Endodermal cell (in vitro differentiated cells): ENCODE measurements around the gene TSPAN11. TPM values are rescaled to one million over a fixed set of nuclear protein-coding genes. Genes with fewer than 3 reads are reported as not detected.
A peak's percentile ranks its signal among the peaks of the same experiment; 100 is the strongest.

Source experiments
- DNase-seq: peaks from one replicate; pipeline ENCODE4 v3.0.0-alpha.2; 2017
- H3K27ac ChIP-seq: 2 replicates; pipeline ENCODE4 v1.5.1; 2013; ENCODE audit warnings: mild to moderate bottlenecking, low read depth, low read length, moderate library complexity
- H3K27me3 ChIP-seq: 2 replicates; pipeline ENCODE4 v1.6.1; 2013; ENCODE audit warnings: mild to moderate bottlenecking, low read length, moderate library complexity; ENCODE audit not compliant: insufficient read depth, control insufficient read depth, poor library complexity, severe bottlenecking
- H3K36me3 ChIP-seq: 2 replicates; pipeline ENCODE4 v1.7.0; 2013; ENCODE audit warnings: mild to moderate bottlenecking, low read length, moderate library complexity; ENCODE audit not compliant: control insufficient read depth, insufficient read depth
- H3K4me1 ChIP-seq: one replicate; pipeline ENCODE4 v1.7.0; 2013; ENCODE audit warnings: low read length; ENCODE audit not compliant: control insufficient read depth, insufficient read depth
- H3K4me3 ChIP-seq: 2 replicates; pipeline ENCODE4 v1.5.1; 2013; ENCODE audit warnings: mild to moderate bottlenecking, low read length, moderate library complexity
- H3K9ac ChIP-seq: 2 replicates; pipeline ENCODE4 v1.6.1; 2013; ENCODE audit warnings: mild to moderate bottlenecking, low read length, moderate library complexity; ENCODE audit not compliant: poor library complexity, severe bottlenecking; ENCODE audit errors: extremely low read depth
- H3K9me3 ChIP-seq: 2 replicates; pipeline ENCODE4 v1.6.1; 2013; ENCODE audit warnings: mild to moderate bottlenecking, low read length, moderate library complexity; ENCODE audit not compliant: control insufficient read depth
- H3K27ac Mint-ChIP-seq: 2 replicates; pipeline ENCODE4 v1.8.0; 2020; ENCODE audit warnings: mixed read lengths
- H3K27me3 Mint-ChIP-seq: 2 replicates; pipeline ENCODE4 v1.8.0; 2021; ENCODE audit warnings: mild to moderate bottlenecking, mixed read lengths; ENCODE audit not compliant: insufficient read depth
- H3K36me3 Mint-ChIP-seq: 2 replicates; pipeline ENCODE4 v1.8.0; 2020; ENCODE audit warnings: low read depth, mixed read lengths
- H3K4me1 Mint-ChIP-seq: 2 replicates; pipeline ENCODE4 v1.8.0; 2020; ENCODE audit warnings: mixed read lengths
- H3K4me3 Mint-ChIP-seq: 2 replicates; pipeline ENCODE4 v1.8.0; 2020; ENCODE audit warnings: mild to moderate bottlenecking, moderate library complexity, mixed read lengths
- H3K9me3 Mint-ChIP-seq: 2 replicates; pipeline ENCODE4 v1.8.0; 2020; ENCODE audit warnings: mild to moderate bottlenecking, mixed read lengths
- CTCF ChIP-seq: fragments of 200-600 bp; sonication (generic); conservative IDR thresholded peaks from 2 replicates; pipeline ENCODE4 v1.5.0; 2021; ENCODE audit warnings: antibody characterized with exemption, mild to moderate bottlenecking
- WGBS, 2 experiments: methylation state at CpG; one replicate each; pipeline versions ENCODE4 v1.1.5 to v1.1.7; 2013; ENCODE audit warnings: missing lambda C conversion rate in 2 of 2, mixed read lengths in 1 of 2; ENCODE audit not compliant: insufficient coverage in 1 of 2, insufficient read length in 1 of 2; 5-methylcytosine and 5-hydroxymethylcytosine counted together
- total RNA-seq, 2 donors: library from RNA; stranded (reverse); fragmentation: NEBNext Ultra II Directional in 1 of 2; extraction: Animal tissue kit (Norgen Biotek cat#: 25700) in 1 of 2; gene quantifications; 2 replicates in 1 of 2; 3 replicates in 1 of 2; pipeline ENCODE4 v1.2.1, GENCODE V29; 2021

The TSPAN11 gene
- total RNA-seq, 2 donors from 2014 or later: 0.20 to 3.6 TPM

- H3K36me3 ChIP-seq: no peaks in the 10 kb centered on the region
- WGBS, 2 experiments: 0 to 72% methylated on average over 1 to 4 of the region's 4 CpGs
- no peaks in the 10 kb centered on the region for H3K9me3 ChIP-seq
- Mint-ChIP-seq H3K9me3 (peaks cover 9% of the 10 kb centered on the region), H3K27ac (no peak overlapping the region), H3K36me3 (no peaks in the 10 kb centered on the region), H3K4me3 (no peak overlapping the region), H3K27me3 (no peaks in the 10 kb centered on the region), H3K4me1 (peaks cover 9% of the 10 kb centered on the region)
- H3K9ac ChIP-seq: no peak overlapping the region
- no peak for DNase-seq
- H3K27me3 ChIP-seq: no peaks in the 10 kb centered on the region
- H3K4me1 ChIP-seq: no peaks in the 10 kb centered on the region
- H3K27ac ChIP-seq: no peak overlapping the region
- H3K4me3 ChIP-seq: no peak overlapping the region
- no peak for TF ChIP-seq CTCF
Measured at GRCh38 chr12:30913323-30913722, 13.2 kb upstream of the TSPAN11 start.

- no peaks in the 10 kb centered on the region for H3K4me1 Mint-ChIP-seq
- 84 to 90% methylated on average over 8 to 9 of the region's 9 CpGs for WGBS, 2 experiments
- no peaks in the 10 kb centered on the region for H3K27me3 Mint-ChIP-seq
- no peak overlapping the region for H3K4me3 Mint-ChIP-seq
- H3K9me3 Mint-ChIP-seq: peaks cover 6% of the 10 kb centered on the region
- no peaks in the 10 kb centered on the region for H3K4me1 ChIP-seq
- no peak for DNase-seq
- no peak overlapping the region for H3K27ac Mint-ChIP-seq
- no peaks in the 10 kb centered on the region for H3K27me3 ChIP-seq
- H3K36me3 Mint-ChIP-seq: no peaks in the 10 kb centered on the region
- H3K36me3 ChIP-seq: no peaks in the 10 kb centered on the region
- no peak overlapping the region for H3K4me3 ChIP-seq
- no peak overlapping the region for H3K9ac ChIP-seq
- no peak overlapping the region for H3K27ac ChIP-seq
- peak; percentile 33 for TF ChIP-seq CTCF
- no peaks in the 10 kb centered on the region for H3K9me3 ChIP-seq
Measured at GRCh38 chr12:30914986-30915591, 11.5 kb upstream of the TSPAN11 start.

GRCh38 chr12:30923057-30923456 lies 3.5 kb upstream of the TSPAN11 start:
- no peaks in the 10 kb centered on the region for H3K4me1 ChIP-seq
- peaks cover 42% of the 10 kb centered on the region for H3K27me3 Mint-ChIP-seq
- WGBS, 2 experiments: 90% methylated on average over 1 of the region's 1 CpG; no CpG with 5 or more reads in 1 of the 2 experiments

More at GRCh38 chr12:30923057-30923456, 3.5 kb upstream of the TSPAN11 start:
- no peak overlapping the region for H3K4me3 Mint-ChIP-seq
- Histone ChIP-seq H3K9me3 (no peaks in the 10 kb centered on the region), H3K27me3 (peaks cover 34% of the 10 kb centered on the region), H3K27ac (no peak overlapping the region), H3K36me3 (no peaks in the 10 kb centered on the region), H3K4me3 (no peak overlapping the region), H3K9ac (no peak overlapping the region)
- H3K36me3 Mint-ChIP-seq: no peaks in the 10 kb centered on the region
- TF ChIP-seq CTCF: no peak
- H3K9me3 Mint-ChIP-seq: no peaks in the 10 kb centered on the region
- H3K27ac Mint-ChIP-seq: no peak overlapping the region
- peaks cover 10% of the 10 kb centered on the region for H3K4me1 Mint-ChIP-seq
- peak; percentile 34 for DNase-seq
